ENCODE measurements around the gene BECN2.

GRCh38 chr1:241950390-241950789, 7.2 kb upstream of the BECN2 start:
- TF ChIP-seq CTCF (IDR thresholded peaks at IDR 0.05) (no peak), POLR2A (IDR thresholded peaks at IDR 0.05) (no peak)
